Epithelial cell of esophagus (primary cell): Measurements from ENCODE around the gene TMEM9.
"Not testable (repeated sequence)": the region's sequence is repeated elsewhere in the genome, so short reads cannot be mapped to it uniquely, and the experiment has no call there.

Source experiments
- DNase-seq: peaks from one replicate; pipeline ENCODE4 v3.0.0; 2010; ENCODE audit warnings: low read depth
- H3K4me3 ChIP-seq: 2 replicates; pipeline ENCODE4 v1.5.1; 2011; ENCODE audit warnings: mild to moderate bottlenecking, low read length, control low read depth
- CTCF ChIP-seq: IDR thresholded peaks from 2 replicates; pipeline ENCODE4 v1.5.1; 2011; ENCODE audit warnings: low read depth, mild to moderate bottlenecking, low read length, control low read depth, inconsistent platforms; ENCODE audit not compliant: insufficient read depth; ENCODE audit errors: missing control alignments

Gene TMEM9

GRCh38 chr1:201169971-201170532, 15.8 kb upstream of the TMEM9 start:
- no peak for DNase-seq
- H3K4me3 ChIP-seq: no peak overlapping the region
- TF ChIP-seq CTCF: no peak

DNA sequence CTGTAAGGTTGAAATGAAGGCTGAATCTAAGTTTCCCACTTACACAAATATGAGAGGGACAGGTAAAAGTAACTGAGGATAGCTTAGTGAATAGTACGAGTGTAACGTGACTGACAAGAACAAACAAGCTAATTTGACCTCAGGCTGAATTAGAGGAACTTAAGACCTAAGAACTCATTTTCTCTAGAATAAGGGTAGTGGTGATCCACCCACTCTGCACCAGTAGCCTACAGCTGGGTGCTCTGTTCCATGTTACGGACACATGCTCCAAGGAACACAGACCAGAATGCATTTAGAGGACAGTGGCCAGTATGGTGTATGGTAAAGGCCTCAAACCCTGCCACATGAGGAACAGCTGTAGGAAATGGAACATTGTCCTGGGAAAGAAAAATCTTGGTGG, 14.9 kb upstream of the TMEM9 start:
- DNase-seq: peak; percentile 39
- no peak overlapping the region for H3K4me3 ChIP-seq
- TF ChIP-seq CTCF: no peak

- no peak for TF ChIP-seq CTCF
- no peak for DNase-seq
- H3K4me3 ChIP-seq: no peak overlapping the region
Measured at GRCh38 chr1:201167041-201167991, 13.0 kb upstream of the TMEM9 start.

DNA sequence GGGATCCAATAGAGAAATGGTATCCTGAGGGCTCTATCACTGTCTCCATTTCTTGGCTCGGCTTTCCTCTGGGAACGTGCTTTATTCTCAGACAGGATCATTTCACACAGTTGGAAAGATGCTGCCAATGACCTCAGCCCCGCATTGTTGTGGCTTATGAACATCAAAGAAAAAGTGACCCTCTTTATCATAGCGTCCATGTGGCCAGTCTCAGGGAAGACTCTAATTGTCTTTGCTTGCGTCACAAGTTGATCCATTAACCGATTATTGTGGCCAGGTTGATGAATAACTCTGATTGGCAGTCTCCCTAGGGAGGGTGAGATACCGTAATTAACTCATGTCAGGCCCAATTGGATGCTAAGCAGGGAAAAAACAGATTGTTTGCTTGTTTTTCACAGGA, 10.4 kb upstream of the TMEM9 start:
- no peak for DNase-seq
- no peak overlapping the region for H3K4me3 ChIP-seq

DNA sequence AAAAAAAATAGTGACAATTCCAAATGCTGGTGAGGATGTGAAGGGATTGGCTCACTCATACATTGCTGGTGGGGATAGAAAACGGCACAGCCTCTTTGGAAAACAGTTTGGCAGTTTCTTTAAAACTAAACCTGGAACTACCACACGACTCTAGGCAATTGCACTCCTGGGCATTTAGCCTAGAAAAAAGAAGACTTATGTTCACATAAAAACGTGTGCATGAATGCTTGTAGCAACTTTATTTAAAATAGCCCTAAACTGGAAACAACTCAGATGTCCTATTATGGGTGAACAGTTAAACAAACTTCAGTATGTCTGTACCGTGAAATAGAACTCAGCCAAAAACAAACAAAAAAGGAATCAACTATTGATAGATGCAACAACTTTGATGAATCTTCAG, 9.4 kb upstream of the TMEM9 start:
- DNase-seq: no peak
- TF ChIP-seq CTCF: no peak
- no peak overlapping the region for H3K4me3 ChIP-seq

More for the DNA sequence above, 10.4 kb upstream of the TMEM9 start:
- no peak for TF ChIP-seq CTCF

- H3K4me3 ChIP-seq, DNase-seq: not testable (repeated sequence)
Measured at GRCh38 chr1:201163036-201163435, 8.8 kb upstream of the TMEM9 start.

- DNase-seq: no peak
- TF ChIP-seq CTCF: no peak
- H3K4me3 ChIP-seq: no peak overlapping the region
Measured at GRCh38 chr1:201157949-201158348, 3.7 kb upstream of the TMEM9 start.
